HG03066 (cell line): ENCODE results near the gene MYRFL.
A peak's percentile ranks its signal among the peaks of the same experiment; 100 is the strongest.

Experiments used
- ATAC-seq: cut with Tn5 transposase; IDR thresholded peaks from one replicate; pipeline ENCODE4 v1.9.1; 2021; ENCODE audit warnings: low read depth; ENCODE audit not compliant: unreplicated experiment

MYRFL gene

DNA sequence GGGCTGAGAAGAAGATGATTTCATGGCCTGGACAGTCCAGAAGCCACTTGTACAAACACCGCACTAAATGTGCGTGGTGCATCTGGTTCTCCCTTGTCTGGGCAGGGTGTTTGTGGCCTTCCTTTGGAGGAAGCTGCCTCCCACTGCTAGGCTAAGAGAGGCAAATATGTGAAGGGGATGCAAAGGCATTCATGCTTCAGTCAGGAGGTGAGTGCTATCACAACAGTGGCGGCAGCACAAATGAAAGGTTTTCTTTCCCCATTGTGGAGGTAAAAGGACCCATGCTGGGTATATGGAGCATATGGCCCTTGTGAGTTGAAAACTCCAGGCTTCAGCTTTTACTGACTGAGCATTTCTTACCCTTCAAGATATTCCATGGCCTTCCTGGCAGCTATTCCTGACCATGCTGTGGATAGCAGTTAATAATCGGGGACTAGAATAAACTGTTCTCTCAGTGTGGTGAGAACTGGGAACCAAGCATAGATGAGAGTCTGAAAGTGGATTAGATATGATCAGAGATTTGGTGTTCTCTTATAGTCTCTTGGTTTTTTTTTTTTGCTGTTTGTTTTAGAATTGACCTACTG is 69.9 kb downstream of the MYRFL start:
- ATAC-seq = no peak

DNA sequence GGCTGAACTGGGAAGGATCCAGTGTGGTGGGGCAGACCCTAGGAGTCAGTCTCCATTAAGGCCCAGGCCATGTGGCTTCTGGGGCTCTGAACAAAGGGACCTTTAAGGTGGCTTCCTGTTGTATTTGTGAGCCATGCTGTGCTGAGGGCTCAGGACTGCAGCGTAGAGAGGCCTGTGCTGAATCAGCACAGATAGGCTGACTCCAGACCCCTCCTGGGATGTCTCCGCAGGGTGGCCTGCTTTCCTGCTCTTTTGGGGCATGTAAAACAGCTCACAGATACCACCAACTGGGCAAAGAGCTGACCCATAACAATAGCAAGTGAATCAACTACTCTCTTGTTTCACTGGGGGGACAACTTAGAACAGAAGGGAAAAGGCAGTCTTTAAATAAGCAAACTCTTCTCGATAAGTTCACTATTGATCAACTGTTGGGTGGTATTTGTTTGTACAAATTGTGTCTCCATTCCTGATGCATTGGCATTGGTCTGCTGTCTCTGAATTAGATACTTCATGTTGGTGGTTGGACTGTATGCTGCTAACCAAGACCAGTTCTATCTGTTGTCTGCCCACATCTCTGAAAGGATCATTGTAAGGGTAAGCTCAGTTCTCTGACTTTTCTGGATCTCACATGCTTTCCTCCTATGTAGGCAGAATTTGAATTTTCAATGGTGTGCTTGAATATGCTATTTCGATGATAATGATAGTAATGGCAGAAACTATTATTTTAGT is 71.8 kb downstream of the MYRFL start:
- no peak for ATAC-seq

DNA sequence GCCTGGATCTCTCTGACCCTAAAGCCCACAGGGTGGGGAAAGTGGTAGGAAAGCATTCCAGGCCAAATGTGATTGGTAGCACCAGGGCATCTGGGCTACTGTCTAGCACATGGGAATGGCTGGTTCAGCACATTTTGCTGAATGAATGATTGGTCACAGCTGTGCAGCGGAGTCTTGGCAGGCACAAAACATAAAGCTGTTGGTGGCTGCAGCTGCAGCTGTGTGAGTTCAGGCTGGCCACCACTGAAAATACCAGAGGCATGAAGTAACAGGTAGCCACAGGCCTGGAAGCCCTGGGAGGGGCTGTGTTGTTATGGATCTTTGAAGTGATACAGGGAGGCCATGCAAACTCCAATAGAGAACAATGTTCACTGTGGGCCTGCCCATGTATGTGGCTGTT is 72.7 kb downstream of the MYRFL start:
- no peak for ATAC-seq

DNA sequence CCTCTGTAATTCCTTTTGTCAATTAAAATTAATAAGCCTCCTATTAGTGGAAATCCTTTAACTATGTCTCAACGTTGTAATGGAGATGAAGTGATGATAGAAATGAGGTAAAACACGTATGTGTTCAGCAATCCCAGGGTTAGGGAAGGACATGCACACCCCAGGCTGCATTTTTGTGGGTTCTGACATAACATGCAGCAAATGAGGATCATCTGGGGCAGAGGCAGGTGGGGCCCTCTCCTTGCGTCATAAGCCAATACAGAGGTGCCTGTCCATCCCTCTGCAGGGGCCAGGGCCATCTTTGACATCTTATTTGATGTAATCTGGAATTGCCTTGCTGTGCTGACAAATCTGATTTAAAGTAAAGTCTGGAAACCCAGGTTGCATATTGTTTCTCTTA is 73.2 kb downstream of the MYRFL start:
- ATAC-seq = no peak

DNA sequence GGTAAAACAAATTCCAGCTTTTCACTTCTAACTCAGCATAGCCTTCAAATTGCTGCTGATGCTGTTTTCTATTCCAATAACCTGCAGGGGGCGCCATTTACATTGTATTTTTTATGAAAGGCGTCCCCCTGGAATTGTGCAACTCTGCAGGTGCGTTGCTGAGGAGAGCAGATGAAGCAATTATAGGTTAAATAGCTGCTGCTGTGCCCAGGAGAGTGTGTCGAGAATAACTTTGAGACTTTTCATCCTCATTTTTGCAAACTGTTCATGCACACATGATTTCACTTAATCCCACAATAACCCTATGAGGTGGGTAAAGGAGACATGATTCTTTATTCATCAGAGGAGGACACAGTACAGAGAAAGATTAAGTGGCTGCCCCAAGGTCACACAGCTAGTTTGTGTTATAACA is 75.7 kb downstream of the MYRFL start:
- ATAC-seq = no peak

DNA sequence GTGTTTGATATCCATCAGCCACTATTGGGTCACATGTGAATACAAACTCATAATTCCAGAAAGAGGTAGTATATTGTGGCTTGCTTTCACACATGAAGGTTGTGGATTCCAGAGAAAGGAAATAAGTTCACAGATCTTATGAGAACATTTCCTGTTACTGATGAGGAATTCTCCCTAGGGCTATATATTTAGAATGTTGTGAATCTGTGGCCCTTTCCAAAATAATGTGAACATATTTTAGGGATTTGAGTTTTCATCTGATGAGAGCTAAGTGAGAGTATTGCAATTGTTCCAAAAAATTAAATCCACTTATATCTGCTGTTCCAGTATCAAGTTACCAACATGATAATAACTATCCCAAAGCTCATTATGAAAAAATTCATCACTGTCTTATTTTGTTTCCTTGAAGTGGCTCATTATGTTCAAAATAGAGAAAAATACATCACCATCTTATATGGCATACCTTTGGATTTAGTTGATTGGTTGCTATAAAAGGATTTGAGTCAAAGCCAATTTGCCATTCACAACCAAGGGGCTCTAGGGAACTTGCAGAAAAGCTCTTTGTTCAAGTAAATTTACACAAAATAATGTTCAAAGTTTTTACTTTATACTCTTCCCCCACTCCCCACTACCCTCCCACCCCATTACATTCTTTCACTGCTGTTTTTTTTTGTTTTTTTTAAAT is 76.3 kb downstream of the MYRFL start:
- no peak for ATAC-seq

DNA sequence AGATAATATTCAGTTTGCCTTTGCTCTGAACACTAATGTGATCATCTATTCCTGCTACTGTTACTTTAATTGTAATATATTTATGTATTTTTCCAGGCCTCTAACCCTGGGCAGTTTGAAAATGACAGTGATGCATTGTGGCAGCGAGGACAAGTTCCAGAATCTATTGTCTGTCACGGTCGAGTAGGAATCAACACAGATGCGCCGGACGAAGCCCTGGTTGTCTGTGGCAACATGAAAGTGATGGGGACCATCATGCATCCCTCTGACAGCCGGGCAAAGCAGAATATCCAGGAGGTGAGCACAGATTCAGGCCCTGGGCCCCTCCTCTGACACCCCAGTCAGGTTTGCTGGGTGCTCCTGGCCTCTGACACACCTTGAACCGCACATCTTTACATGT is 78.5 kb downstream of the MYRFL start:
- no peak for ATAC-seq

DNA sequence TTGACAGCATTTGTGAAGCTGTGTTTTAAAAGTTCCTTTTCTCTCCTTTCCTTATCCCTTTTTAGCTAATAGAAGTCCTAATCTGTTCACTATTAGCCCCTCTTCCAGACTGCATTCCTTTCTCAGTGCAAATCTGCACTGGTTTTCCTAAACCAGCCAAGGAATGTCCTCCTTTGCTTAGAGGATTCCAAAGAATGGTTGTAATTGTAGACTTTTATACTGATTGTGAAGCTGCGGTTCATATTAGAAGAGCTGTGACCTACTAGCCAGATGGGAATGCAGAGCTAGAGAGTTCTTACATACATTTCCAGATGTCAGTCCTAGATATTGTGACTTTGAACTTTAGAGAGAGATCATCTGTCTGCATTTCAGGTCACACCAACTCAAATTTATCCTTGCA is 79.8 kb downstream of the MYRFL start:
- ATAC-seq = no peak

DNA sequence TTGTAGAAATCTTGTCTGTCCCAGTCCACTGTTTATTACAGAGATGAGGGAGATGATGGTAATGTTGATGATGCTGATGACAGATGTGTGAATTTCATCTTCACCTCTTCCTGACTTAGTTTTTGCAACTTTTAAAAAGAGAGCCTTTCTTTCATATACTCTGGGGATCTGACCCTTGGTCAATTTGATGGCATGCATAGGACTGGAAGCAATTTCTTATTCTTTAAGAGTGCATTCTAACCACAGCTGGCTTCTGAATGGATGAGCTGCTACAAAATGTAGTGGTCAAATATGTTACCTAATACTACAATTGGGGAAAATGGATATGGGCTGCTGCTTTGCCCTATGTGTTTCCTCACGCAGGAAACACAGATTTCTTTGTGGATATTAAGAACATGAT is 80.8 kb downstream of the MYRFL start:
- no peak for ATAC-seq

DNA sequence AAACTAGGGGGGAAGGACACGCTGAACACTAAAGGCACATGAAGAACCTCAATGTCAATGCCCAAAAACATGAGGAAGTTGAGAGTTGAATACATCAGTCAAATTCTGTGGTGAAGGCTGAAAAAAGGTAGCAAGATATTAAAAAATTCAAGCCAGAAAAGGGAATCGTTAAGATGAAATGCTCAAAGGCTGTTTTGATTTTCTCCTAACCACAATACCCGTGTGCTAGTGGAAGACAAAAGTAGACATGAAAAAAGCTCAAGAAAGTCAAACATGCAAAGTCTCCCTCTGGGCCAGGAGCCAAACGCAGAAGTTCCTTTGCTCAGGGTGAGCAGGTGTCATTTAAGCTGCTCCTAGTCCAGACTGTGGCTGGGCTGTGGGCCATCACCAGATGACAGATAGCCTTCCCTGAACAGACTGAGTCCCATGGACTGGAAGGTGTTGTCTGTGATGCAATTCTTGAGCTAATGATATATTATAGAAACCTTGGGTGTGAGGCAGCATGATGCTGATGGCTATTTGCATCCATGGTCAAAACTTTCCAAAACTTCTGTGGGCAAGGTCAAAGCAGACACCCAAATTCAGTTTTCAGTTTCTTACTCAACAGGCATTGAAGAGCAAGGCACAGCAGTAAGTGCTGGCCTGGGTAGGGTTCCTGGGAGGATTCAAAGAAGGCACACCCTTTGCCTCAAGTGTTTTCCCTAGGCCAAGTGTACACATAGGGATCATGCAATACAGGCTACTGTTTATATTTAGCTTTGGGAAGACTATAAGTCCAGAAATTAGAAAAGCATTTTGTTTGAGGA is 81.6 kb downstream of the MYRFL start:
- ATAC-seq = peak; percentile 86

DNA sequence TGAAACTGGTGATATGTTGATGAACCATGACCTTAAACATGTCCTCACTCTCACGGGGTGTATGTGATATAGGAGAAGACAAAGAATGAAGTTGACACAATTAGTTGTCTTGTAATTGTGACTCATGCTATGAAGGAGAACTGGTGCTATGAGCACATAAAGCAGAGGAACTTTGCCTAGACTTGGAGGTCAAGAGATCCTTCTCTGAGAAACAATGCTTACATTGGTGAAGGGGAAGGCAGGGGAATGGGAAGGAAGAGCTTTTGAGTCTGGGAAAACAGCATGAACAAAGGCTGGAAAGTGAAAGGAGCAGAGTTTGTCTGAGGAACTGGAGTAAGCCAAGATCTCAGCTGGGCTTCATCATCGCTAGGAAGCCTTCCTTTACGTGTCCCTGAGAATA is 83.2 kb downstream of the MYRFL start:
- no peak for ATAC-seq

DNA sequence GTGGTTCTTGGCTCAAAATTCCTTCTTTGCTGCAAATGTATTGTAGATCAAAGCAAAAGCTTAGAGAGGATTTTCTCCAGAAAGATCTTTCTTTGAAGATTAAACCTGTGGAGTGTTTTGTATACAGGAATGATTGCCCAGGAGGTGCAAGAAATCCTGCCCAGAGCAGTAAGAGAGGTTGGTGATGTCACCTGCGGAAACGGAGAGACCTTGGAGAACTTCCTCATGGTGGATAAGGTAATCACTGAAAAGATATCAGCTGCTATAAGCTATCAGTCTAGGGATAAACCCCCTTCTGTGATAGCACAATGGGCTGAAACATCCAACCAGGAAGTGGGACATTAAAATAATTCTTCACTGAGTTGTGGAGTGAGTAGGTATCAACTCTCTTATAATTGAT is 85.7 kb downstream of the MYRFL start:
- no peak for ATAC-seq

DNA sequence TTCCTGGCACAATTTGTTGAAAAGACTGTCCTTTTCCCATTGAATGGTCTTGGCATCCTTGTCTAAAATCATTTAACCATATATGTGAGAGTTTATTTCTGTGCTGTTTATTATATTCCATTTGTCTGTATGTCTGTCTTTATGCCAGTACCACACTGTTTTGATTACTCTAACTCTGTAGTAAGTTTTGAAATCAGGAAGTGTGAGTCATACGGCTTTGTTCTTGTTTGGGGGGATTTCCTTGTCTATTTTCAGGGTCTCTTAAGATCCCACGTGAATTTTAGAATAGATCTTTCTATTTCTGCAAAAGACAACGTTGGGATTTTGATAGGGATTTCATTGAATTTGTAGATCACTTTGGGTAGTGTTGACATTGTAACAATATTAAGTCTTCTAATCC is 88.5 kb downstream of the MYRFL start:
- no peak for ATAC-seq

DNA sequence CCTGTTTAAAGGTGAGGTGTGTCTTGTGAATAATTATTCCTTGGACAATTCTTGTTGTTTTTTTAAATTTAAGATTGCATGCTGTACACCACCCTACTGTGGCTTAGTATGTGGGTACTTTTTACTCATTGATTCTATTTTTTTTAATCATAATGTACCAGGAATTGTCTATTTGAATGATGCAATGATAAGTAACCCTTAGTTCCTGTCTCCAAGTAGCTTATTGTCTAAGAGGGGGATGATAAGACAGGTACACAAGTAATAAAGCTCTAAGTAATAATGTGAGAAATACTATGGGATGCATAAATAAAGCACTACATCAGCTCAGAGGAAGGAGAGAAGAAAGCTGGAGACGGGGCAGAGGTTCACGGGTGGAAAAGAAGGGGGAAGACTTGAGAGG is 90.9 kb downstream of the MYRFL start:
- no peak for ATAC-seq

DNA sequence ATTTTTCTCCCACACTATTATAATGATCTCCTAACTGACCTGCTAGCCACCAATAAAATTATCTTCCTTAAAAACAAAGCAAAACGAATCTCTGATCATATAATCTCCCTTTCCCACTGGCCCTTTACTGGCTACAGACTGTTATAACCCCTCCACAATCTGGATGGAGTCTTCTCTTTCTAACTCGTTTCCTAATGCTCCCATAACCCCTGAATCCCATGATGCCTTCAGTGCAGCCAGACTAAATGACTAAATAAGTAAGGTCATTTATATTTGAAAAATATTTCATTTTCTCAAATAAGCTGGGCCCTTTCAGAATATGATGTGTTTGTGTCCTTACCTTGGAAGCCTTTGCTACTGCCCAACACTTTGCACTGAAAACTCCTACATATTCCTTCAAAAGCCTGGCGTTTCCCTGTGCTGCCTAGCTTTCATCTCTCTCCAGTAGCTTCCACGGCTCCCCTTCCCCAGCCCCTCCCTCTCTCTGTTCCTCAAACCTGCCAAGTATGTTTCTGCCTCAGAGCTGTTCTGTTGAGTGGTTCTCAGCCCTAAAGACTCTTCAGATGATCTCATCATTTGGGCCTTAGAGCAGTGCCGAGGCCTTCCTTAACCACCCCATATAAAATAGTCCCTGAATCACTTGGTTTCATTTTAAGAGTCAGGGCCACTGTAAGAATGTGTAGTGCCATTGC is 91.7 kb downstream of the MYRFL start:
- no peak for ATAC-seq

DNA sequence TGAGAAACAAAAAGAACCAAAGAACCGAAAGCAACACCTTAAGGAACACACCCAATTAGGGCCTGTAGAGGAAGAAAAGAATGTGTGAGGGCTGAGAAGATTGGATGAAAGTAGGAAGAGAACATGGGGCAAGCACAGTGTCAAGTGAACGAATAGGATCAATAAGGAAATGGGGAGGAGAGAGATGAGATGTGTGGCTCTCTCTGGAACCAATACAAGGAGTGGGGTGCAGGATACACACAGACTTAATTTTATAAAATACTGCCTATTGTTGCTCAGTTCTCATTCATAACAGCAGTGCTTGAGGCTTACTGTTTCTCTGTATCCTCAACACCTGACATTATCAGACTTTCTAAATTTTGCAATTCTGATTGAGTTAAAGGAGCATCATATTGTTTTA is 93.3 kb downstream of the MYRFL start:
- ATAC-seq = no peak

DNA sequence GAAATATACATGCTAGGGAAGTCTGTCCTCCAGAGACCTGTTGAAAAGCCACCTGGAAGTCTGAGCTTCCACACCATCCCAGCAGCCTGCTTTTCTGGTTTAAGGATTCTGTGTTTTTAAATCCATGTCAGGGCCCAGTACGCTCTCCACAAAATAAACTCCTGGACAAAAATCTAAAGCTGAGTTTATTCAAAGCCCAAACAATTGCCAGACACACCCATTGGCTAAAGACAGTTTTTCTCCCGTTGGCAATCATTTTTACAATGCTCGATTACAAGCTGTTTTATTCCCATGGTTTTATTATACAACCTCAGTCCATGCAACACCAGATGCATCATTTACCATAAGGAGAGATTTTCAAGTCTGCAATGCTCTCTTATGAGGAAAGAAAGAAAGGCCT is 94.5 kb downstream of the MYRFL start:
- no peak for ATAC-seq

DNA sequence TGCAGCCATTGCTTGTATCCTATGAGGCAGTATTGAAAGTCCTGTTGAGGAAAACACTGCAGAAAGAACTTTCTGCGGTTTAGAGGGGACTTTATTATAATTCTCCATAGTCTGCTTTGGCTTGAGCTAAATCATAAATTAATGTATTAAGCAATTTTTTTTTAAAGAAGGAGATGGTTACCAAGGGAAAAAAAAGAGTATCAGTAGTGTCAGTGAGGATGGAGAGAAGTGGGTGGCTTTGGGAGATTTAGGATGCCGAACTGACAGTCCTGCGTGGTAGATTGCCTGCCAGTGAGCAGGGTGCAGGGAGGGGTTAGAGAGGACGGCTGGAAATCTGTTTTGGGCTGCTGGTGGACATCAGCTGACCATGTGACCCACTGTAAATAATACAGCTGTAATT is 96.8 kb downstream of the MYRFL start:
- no peak for ATAC-seq

DNA sequence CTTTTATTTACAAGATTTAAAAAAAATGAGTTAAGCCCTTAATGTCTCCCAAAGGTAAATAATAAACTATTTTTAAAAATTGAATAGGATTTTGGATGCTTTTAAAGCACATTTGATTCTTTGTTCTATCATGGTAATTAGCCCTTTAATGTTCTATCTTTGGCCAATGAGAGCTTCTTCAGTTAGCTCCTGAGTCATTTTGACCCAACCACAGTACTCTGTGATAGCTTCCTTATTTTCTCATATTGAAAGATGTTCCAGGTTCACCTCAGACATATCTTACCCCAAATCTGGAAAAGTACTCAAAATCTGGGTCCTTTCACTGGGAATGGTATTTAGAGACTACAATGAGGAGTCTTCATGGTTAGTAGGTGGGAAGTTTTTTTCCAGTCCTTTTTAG is 98.0 kb downstream of the MYRFL start:
- ATAC-seq = no peak

DNA sequence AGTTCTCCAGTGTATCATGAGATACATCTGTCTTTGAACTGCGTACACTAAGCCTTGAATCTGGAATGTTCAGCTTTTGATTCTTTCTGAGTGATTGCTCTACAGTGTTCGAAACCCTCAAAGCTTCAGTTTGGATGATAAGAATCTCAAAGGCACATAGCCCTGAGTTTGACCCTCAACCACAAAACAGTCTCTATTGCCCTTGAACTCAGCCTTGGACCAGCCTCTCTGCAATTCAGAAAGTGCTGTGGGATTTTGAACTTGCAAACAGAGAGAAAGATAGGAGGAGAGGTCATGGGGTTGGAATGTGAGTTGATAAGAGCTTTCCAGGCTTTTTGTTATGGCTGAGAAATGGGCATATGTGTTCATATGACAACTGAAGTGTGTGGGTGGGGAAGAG is 100.3 kb downstream of the MYRFL start:
- ATAC-seq = no peak

DNA sequence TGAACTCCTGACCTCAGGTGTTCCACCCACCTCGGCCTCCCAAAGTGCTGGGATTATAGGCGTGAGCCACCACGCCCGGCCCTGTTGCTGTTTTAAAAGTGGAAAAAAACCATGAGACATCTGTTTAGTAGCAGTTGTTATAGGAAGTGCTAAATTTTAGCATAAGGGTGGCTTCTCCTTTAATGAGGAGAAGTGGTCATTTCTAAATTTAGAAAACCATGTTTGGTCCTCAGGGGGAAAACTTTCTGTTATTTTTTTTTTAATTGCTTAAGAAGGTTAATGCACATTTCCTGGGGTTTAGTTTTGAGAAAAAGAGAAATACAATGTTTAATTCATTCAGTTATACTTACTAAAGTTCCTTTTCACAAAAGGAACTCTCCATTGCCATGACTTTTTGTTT is 102.1 kb downstream of the MYRFL start:
- no peak for ATAC-seq
